Stimulated activated CD4-positive, alpha-beta T cell treated with anti-CD3 and anti-CD28 coated beads, Interleukin-12 subunit alpha, Interleukin-12 subunit beta, amount 100 ng/mL, for 48 hours (primary cell): ENCODE results near the gene YPEL3.

ENCODE experiments used
- DNase-seq, 3 donors: peaks; one replicate each; pipeline ENCODE4 v3.0.0-alpha.2; 2020; ENCODE audit warnings: low read depth in 2 of 3, low spot score in 1 of 3

The YPEL3 gene

GRCh38 chr16:30052671-30053372 lies 43.2 kb downstream of the YPEL3 start:
- peak; percentile 86 to 94 (median 92) for DNase-seq

GRCh38 chr16:30051518-30051917 lies 44.5 kb downstream of the YPEL3 start:
- no peak for DNase-seq

GRCh38 chr16:30049871-30050270 lies 46.1 kb downstream of the YPEL3 start:
- DNase-seq = no peak

GRCh38 chr16:30046588-30046987 lies 49.4 kb downstream of the YPEL3 start:
- DNase-seq = no peak

GRCh38 chr16:30046178-30046577 lies 49.8 kb downstream of the YPEL3 start:
- no peak for DNase-seq
